Small intestine (tissue), 7 donors: ENCODE results near the gene KRTAP10-4. TPM values are rescaled to one million over a fixed set of nuclear protein-coding genes. Genes with fewer than 3 reads are reported as not detected.
"Not testable (repeated sequence)": the region's sequence is repeated elsewhere in the genome, so short reads cannot be mapped to it uniquely, and the experiment has no call there.

ENCODE experiments used
- DNase-seq, 2 donors: peaks; one replicate each; pipeline versions ENCODE4 v3.0.0 to v3.0.0-alpha.2; 2013
- FAIRE-seq: peaks from 2 replicates; lab custom pipeline; 2012; peaks lifted over from hg19 to GRCh38; lab: Jason Lieb, UNC
- H3K27ac ChIP-seq, 3 donors: one replicate each; pipeline ENCODE4 v1.5.1; 2013; ENCODE audit warnings: low read length in 2 of 3, mild to moderate bottlenecking in 2 of 3, control low read depth in 1 of 3, inconsistent platforms in 1 of 3, low read depth in 1 of 3, moderate library complexity in 1 of 3
- H3K27me3 ChIP-seq, 3 donors: one replicate each; pipeline ENCODE4 v1.6.1; 2013; ENCODE audit warnings: low read length in 3 of 3, inconsistent platforms in 1 of 3; ENCODE audit not compliant: control insufficient read depth in 3 of 3, insufficient read depth in 3 of 3
- H3K36me3 ChIP-seq, 3 donors: one replicate each; pipeline ENCODE4 v1.6.1; 2013; ENCODE audit warnings: low read length in 3 of 3, inconsistent platforms in 1 of 3, low read depth in 1 of 3, mild to moderate bottlenecking in 1 of 3, moderate library complexity in 1 of 3; ENCODE audit not compliant: control insufficient read depth in 3 of 3, insufficient read depth in 2 of 3
- H3K4me1 ChIP-seq, 3 donors: one replicate each; pipeline ENCODE4 v1.6.1; 2013; ENCODE audit warnings: low read length in 2 of 3, inconsistent platforms in 1 of 3, low read depth in 1 of 3, mild to moderate bottlenecking in 1 of 3, moderate library complexity in 1 of 3; ENCODE audit not compliant: control insufficient read depth in 3 of 3, insufficient read depth in 2 of 3
- H3K4me3 ChIP-seq, 3 donors: one replicate each; pipeline ENCODE4 v1.5.1; 2013; ENCODE audit warnings: low read length in 3 of 3, control low read depth in 1 of 3, inconsistent platforms in 1 of 3, low read depth in 1 of 3, mild to moderate bottlenecking in 1 of 3, moderate library complexity in 1 of 3
- H3K9me3 ChIP-seq, 2 donors: one replicate each; pipeline ENCODE4 v1.6.1; 2013; ENCODE audit warnings: low read depth in 1 of 2, low read length in 1 of 2; ENCODE audit not compliant: control insufficient read depth in 2 of 2, insufficient read depth in 1 of 2
- WGBS, 3 donors: extraction: QIAGEN DNeasy Blood & Tissue Kit; methylation state at CpG; one replicate each; pipeline ENCODE4 v1.1.7; 2013; 5-methylcytosine and 5-hydroxymethylcytosine counted together
- polyA plus RNA-seq, 4 donors: library from polyadenylated mRNA; stranded (reverse) in 3 of 4; unstranded in 1 of 4; fragments of 200-250 nt in 3 of 4; fragments of 120-200 nt in 1 of 4; gene quantifications; one replicate each; pipeline versions ENCODE4 v1.2.1 to v1.2.3, GENCODE V29; 2013
- donor health status: healthy with polysubstance abuse.
- donor health status: control.
- donor health status: control.
- donor health status: Bipolar disorder and iron deficiency.
- donor health status: healthy.

KRTAP10-4 gene
- polyA plus RNA-seq, 4 donors = not detected

DNA sequence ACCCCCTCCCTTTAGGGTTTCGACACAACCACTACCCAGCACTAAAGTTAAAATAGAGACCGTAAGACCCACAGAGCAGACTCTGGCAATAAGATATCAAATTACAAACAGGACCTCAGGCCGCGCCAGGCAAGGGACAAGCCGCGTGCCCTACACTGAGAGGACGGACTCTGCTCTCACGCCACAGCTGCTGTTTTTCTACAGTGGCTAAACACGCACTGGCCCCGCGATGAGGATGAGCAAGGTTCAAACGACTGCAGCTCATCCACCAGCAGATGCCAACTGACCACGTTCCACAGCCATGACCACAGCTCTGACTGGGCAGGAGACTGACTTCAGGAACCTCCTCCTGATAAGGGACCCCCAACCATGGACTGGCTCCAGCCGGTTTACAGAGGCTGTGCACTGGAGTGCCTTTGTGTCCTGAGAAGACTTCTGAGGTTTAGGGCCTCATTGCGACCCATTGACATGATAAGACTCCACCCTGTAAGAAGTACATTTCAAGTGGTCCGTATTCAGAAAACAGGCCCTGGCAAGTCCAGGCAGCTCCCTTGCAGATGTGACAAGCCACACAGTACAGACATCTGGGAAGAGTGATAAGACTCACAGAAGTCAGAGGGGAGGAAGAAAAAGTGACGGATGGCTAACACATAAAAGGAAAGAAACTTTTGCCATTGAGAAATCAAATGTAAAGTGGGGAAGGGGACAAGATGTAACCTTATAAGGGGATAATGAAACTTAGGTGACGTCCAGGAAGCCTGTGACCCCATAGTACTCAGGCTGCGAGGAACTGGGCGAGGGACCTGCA lies 20.3 kb downstream of the KRTAP10-4 start:
- DNase-seq = no peak
- Histone ChIP-seq H3K4me3 (no peak overlapping the region), H3K9me3 (no peaks in the 10 kb centered on the region), H3K27ac (no peak overlapping the region), H3K4me1 (no peaks in the 10 kb centered on the region), H3K36me3 (no peaks in the 10 kb centered on the region), H3K27me3 (peaks cover 0 to 6% (median 4%) of the 10 kb centered on the region in 3 donors)
- WGBS, 3 donors = 29 to 56% (median 40%) methylated on average over 20 of the region's 20 CpGs
- no peak for FAIRE-seq

DNA sequence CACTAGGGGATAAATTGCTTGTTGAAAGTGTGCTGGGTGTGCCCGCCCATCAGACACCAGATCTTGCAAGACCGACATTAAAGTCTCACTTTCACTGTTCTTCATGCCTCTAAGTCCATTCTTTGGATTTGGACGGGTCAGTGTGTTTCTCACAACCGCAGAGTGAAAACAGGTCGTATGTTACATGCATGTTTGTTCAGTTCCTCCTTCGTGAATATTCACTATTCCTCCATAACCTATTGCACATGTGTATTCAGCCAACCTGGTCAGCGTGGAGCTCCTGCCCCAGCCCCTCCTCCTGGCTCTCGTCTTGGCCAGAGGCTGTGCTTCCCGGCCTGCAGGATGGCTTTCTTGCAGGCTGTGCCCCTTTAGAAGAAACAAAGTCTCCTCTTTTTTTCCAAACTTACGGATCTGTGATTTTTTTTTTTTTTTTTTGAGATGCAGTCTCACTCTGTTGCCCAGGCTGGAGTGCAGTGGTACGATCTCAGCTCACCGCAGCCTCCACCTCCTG lies 20.9 kb downstream of the KRTAP10-4 start:
- 71 to 78% (median 72%) methylated on average over 12 of the region's 12 CpGs for WGBS, 3 donors
- H3K27ac ChIP-seq = no peak overlapping the region
- no peaks in the 10 kb centered on the region for H3K4me1 ChIP-seq
- H3K27me3 ChIP-seq = peaks cover 0 to 6% (median 0%) of the 10 kb centered on the region in 3 donors
- no peak overlapping the region for H3K4me3 ChIP-seq
- no peaks in the 10 kb centered on the region for H3K36me3 ChIP-seq
- H3K9me3 ChIP-seq = peaks cover 0 to 3% of the 10 kb centered on the region in 2 donors
- FAIRE-seq (no peak), DNase-seq (no peak)

DNA sequence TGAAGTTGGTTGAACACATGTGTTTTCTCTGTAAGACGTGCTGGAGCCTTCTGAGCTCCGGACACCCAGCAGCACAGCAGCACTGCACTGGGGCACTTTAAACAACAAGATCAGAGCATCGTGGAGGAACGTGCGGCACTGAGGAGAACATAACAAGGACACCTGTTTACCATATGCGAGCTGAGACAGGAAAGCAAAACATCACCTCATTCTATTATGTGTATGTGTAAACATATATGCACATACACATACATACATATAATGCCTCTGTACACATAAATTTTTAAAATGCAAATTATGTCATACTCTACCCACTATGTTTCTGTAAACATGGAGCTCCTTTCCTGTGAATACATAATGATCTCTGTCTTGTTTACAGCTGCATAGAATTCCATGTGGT lies 22.0 kb downstream of the KRTAP10-4 start:
- peaks cover 0 to 3% of the 10 kb centered on the region in 2 donors for H3K9me3 ChIP-seq
- H3K4me1 ChIP-seq = no peaks in the 10 kb centered on the region
- no peak for DNase-seq
- no peak overlapping the region for H3K4me3 ChIP-seq
- H3K27ac ChIP-seq = no peak overlapping the region
- 68 to 76% (median 74%) methylated on average over 6 of the region's 6 CpGs for WGBS, 3 donors
- FAIRE-seq = no peak
- H3K27me3 ChIP-seq = peaks cover 0 to 6% (median 4%) of the 10 kb centered on the region in 3 donors
- no peaks in the 10 kb centered on the region for H3K36me3 ChIP-seq

DNA sequence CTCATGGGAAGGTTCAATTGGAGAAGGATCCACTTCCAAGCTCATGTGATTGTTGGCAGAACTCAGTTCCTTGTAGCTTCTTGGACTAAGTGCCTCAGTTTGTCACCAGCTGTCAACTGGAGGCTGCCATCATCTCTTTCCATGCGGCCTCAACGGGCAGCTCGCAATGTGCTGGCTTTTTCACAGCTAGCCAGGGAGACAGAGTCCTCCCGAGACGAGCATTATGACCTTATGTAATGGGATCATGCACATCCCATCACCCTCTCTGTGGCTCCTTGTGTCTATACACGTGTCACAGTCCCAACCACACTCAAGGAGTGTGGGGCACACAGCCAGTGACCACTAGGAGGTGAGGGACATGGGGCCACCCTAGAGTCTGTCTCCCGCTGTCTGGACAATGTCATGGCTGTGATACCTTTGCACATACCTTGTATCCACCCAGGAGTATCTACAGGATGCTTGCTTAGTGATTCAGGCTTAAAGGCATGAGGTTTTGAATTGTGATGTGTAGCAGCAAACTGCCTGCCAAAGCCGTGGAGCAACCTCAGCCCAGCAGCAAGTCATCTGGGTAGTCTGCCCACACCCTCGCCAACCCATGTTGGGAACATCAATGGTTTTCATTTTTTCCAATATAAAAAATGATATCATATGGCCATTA lies 22.7 kb downstream of the KRTAP10-4 start:
- Histone ChIP-seq H3K9me3 (peaks cover 0 to 3% of the 10 kb centered on the region in 2 donors), H3K4me1 (no peaks in the 10 kb centered on the region), H3K4me3 (no peak overlapping the region), H3K27me3 (peaks cover 0 to 6% (median 4%) of the 10 kb centered on the region in 3 donors), H3K36me3 (no peaks in the 10 kb centered on the region), H3K27ac (no peak overlapping the region)
- 67 to 73% (median 67%) methylated on average over 9 of the region's 9 CpGs for WGBS, 3 donors
- FAIRE-seq (no peak), DNase-seq (no peak)

DNA sequence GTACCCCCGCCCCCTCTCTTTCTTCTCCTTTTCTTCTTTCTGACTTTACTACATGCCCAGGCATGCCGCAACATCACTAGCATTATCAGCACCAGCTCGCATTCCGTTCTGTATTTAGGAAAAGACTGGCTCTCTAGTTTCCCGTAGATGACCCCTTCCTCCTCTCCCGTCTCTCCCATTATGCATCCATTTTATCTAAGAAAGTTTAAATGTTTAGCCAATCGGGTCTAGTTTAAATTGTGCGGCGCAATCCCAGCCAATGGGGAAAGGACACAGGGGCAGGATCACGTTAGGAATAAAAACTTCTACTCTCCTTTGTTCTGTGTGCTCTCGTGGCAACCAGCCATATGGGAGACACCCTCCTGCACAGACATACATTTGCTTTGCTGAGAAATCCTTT lies 24.5 kb downstream of the KRTAP10-4 start:
- no peak overlapping the region for H3K27ac ChIP-seq
- no peak for FAIRE-seq
- no peaks in the 10 kb centered on the region for H3K4me1 ChIP-seq
- H3K36me3 ChIP-seq = no peaks in the 10 kb centered on the region
- peaks cover 0 to 3% of the 10 kb centered on the region in 2 donors for H3K9me3 ChIP-seq
- peaks cover 0 to 8% (median under 1%) of the 10 kb centered on the region in 3 donors for H3K27me3 ChIP-seq
- no peak overlapping the region for H3K4me3 ChIP-seq
- WGBS, 3 donors = 71 to 75% (median 75%) methylated on average over 11 of the region's 11 CpGs
- no peak for DNase-seq

DNA sequence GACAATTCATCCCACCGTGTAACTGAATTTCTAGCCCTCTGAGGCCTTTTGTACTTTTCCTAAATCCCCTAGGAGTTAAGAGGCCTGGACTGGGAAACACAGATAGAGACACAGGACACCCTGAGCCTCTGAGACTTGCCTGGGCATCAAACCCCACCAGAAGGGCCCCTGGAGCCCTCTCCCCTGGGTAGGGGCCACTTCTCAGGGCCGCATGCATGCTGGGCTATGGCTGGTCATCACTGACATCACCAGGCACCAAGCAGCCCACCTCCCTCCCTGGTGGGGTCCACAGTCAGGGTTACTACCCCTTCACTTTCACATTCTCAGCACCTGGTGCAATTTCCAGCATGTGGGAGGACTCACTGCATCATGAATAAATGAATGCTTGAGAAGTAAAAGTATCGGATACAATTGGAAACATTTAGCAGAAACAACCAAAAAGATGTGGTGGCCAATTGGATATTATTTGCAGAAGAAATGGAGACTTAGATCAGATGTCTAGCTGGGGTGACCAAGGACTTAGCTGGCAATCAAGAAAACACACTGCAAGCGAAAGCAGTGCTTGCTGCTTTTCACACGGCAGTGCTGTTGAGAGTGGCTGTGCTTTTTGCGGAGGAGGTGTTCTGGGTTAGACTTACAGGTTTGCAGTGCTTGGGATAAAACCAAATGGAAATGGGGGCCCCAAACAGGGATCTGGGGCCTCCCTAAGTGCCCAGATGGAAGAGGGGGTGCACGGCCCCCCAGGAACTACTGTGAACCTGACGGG lies 25.9 kb downstream of the KRTAP10-4 start:
- FAIRE-seq = no peak
- Histone ChIP-seq H3K4me1 (no peaks in the 10 kb centered on the region), H3K27ac (no peak overlapping the region), H3K9me3 (peaks cover 0 to 8% of the 10 kb centered on the region in 2 donors), H3K36me3 (no peaks in the 10 kb centered on the region), H3K4me3 (no peak overlapping the region), H3K27me3 (peaks cover 0 to 12% (median 0%) of the 10 kb centered on the region in 3 donors)
- no peak for DNase-seq
- WGBS, 3 donors = 81 to 91% (median 82%) methylated on average over 8 of the region's 8 CpGs

DNA sequence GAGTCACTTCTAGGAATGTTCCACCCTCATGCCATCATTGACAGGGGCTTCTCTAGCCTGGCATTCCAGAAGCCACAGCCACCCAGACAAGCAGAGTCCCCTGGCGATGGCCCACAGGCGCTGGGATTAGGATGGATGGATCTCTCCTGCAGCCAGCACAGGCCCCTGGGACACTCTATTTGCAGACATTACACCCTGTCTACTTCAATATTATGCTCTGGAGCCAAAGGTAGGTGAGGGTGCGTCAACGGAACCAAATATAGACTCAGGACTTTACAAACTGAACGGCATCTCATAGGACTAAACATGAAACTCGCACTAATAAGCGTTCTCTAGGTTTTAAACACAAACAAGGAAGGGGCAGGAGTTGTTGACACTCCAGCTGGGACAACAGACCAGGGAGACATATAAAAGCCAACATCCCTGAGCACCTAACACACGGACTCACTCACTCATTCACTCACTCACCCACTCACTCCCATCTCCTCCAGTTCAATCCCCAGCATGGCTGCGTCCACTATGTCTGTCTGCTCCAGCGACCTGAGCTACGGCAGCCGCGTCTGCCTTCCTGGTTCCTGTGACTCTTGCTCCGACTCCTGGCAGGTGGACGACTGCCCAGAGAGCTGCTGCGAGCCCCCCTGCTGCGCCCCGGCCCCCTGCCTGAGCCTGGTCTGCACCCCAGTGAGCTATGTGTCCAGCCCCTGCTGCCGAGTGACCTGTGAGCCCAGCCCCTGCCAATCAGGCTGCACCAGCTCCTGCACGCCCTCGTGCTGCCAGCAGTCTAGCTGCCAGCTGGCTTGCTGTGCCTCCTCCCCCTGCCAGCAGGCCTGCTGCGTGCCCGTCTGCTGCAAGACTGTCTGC lies 26.8 kb downstream of the KRTAP10-4 start, which contains the start of gene KRTAP10-7:
Gene KRTAP10-7, plus strand, starts transcription at position 480 of the 861 bp plus-strand sequence. Its CDS starts 25 bp downstream, at position 505.
- 66 to 71% (median 67%) methylated on average over 20 to 23 of the region's 23 CpGs for WGBS, 3 donors
- H3K9me3 ChIP-seq, DNase-seq, H3K27ac ChIP-seq, H3K4me1 ChIP-seq, FAIRE-seq, H3K36me3 ChIP-seq, H3K4me3 ChIP-seq: not testable (repeated sequence)
- H3K27me3 ChIP-seq = peaks cover 0 to 12% (median 0%) of the 10 kb centered on the region in 3 donors
